Measurements from ENCODE around the gene LYZL1.

DNA sequence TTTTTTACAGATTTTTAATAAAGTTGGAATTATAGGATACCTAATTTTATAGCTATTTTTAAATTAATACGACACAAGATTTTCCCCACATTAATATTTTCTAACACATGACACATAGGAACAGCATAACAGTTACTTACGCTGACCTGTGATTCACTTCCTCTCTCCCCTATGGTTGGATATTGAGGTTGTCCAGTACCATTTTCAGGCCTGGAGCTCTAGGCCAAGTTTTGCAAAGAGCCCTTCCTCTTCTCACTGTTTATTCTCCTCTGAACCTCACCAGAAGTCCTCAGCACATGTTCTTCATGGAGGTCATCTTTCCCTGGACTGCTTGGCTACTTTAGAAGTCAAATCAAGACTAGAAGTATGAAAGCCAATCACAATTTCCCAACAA is 28.2 kb downstream of the LYZL1 start:
- TF ChIP-seq, protein P1, sequence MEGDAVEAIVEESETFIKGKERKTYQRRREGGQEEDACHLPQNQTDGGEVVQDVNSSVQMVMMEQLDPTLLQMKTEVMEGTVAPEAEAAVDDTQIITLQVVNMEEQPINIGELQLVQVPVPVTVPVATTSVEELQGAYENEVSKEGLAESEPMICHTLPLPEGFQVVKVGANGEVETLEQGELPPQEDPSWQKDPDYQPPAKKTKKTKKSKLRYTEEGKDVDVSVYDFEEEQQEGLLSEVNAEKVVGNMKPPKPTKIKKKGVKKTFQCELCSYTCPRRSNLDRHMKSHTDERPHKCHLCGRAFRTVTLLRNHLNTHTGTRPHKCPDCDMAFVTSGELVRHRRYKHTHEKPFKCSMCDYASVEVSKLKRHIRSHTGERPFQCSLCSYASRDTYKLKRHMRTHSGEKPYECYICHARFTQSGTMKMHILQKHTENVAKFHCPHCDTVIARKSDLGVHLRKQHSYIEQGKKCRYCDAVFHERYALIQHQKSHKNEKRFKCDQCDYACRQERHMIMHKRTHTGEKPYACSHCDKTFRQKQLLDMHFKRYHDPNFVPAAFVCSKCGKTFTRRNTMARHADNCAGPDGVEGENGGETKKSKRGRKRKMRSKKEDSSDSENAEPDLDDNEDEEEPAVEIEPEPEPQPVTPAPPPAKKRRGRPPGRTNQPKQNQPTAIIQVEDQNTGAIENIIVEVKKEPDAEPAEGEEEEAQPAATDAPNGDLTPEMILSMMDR (IDR thresholded peaks at IDR 0.05; ENCODE audit: low read length): no peak
- TF ChIP-seq EZH2 (IDR thresholded peaks at IDR 0.05; ENCODE audit: borderline replicate concordance, low read length): no peak
